Prostate gland (tissue), 2 donors: ENCODE data around the gene CDC42EP3.

Experiments
- CTCF ChIP-seq, 4 experiments: fragments of 200-600 bp in 2 of 4; fragments of 450-650 bp in 2 of 4; sonication (generic) in 2 of 4; IDR thresholded peaks; 1 replicate in 3 of 4; 2 replicates in 1 of 4; pipeline ENCODE4 v1.5.1; 2016 to 2019; ENCODE audit warnings: antibody characterized with exemption in 4 of 4, mild to moderate bottlenecking in 2 of 4, moderate library complexity in 2 of 4
- POLR2AphosphoS5 ChIP-seq: sonication (generic); formaldehyde crosslinking; IDR thresholded peaks from one replicate; pipeline ENCODE4 v1.6.1; 2017; ENCODE audit warnings: antibody characterized with exemption

- TF ChIP-seq CTCF (IDR thresholded peaks at IDR 0.05) (no peak), POLR2AphosphoS5 (no peak)
These were observed 69.9 kb downstream of the CDC42EP3 start for GRCh38 chr2:37601569-37601968.
